Activated CD4-positive, alpha-beta T cell treated with anti-CD3 and anti-CD28 coated beads, Interleukin-2, amount 50 U/mL, for 1 hour (primary cell): ENCODE data around the gene CTTN.
"Not testable (repeated sequence)": the region's sequence is repeated elsewhere in the genome, so short reads cannot be mapped to it uniquely, and the experiment has no call there.

Experiments
- DNase-seq: peaks from one replicate; pipeline ENCODE4 v3.0.0-alpha.2; 2020

CTTN gene

DNA sequence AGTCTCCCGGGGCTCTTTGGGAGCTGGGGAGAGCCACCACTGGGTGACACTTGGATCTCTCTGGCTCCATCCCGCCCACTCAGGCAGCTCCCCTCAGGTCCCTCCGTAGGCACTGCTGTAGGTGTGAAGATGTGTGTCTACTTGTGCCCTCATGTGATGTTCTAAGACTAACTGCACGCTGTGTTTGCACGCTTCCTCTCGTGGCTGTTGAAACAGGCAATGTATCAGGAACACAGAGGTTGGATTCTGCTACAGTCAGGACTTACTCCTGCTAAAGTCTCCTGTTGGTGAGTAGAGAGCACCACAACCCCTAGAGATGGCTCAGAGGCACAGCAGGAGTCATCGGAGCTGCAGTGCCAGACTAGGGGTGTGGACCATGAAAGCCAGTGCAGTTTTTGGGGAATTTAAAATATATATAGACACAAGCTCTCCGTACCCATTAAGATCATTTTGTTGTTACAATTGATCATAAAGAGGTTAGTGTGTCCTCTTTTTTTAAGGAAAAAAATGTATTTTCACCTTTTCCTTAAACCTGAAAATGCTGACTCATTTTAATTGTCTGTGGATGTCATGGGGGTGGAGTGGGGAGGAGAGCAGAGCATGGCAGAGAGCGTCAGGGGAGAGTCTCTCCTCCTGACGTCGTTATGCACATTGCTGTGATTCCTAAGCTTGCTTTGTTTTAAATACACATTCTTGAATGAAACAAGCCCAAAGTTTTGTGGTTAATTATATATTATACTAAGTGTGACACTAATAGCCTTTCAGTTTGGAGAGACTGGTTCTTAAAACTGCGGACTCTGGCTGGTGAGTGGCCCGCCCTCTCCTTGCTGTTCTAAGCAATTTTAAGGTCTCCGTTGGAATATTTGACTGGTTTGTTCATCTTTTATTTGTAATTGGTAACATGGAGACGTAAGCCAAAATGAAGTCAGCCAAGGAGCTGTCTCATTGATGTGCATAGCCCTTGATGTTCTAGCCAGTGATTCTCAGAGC lies 16.2 kb upstream of the CTTN start:
- DNase-seq, result no peak

DNA sequence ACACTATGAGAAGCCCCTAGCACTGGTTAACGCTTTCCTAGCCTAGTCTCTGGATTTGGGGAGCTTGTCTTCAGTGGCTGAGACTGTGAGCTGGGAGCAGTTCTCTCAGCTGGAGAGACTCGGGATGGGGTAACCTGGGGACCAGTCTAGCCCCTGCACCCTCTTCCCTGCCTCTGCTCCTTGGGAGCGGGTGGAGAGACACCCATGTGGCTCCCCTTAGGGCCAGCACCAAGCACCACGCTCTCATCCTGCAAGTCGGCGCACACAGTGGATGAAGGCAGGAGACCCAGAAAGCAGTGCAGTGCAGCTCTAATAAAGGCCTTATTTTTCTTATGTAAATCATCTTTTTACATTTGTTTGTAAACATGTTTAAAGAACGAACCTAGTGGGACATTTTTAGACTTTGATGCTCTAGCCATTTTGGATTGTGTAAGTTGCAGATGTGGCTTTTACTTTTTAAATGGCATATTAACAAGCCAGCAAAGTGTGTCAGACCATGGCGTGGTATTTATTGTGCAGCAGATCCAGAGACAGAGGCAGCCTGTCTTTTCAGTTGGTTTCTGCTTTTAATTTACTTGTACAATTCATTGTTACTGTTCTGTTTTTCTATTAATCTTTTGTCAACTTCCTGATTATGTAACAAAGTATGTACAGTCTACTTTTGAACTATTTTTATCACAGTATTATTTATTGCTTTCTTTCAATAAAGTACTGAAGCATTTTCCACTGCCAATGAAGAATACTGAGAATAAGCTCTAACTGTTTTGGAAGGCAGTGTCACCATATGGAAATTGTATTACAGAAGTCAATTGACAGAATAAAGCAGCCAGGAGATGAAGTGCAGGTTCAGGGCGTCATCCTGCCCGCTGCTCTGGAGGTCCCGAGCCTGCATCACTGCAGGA lies 14.4 kb upstream of the CTTN start:
- DNase-seq, result no peak

DNA sequence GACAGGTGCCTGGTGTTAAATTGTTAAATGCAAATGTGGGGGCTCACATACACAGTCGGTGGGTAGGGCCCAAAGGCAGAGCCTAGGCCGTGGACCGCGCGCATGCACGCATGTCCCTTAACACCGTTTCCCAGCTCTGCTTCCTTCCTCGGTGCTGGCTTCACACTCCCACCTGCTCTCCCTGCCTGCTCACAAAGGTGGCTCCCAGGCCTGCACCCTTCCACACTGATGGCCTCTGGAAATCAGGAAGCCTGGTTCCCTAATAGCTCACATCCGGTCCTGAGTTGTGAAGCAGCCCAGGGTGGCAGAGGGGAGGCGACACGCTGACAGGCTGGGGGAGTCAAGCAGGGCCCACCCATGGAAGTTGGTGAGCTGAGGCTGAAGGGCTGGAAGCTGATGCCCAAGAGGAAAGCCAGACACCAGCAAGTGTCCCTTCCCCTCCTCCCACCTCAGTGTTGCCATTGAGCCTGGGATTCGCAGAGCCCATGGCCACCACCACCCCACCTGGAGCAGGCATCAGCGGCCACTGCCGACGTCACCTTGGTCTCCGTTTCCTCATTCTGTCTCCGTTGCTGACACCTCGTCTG lies 13.7 kb upstream of the CTTN start:
- DNase-seq, result no peak

DNA sequence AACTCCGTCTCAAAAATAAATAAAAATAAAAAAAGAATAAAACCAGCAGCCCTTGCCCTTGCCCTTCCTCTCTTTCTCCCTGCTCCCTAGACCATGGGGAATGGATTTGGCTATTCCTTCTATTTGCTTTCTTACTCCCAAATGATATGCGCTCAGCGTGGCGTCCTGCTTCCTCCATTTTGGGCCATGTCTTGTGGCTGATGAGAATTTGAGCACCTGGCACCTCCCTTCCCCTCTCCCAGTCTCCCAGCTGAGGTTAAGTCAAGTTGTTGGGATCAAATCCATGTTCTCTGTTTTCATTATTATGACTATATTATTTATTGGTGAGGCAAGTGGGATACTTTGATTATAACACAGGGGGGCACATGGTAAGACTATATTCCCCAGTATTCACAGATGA lies 10.8 kb upstream of the CTTN start:
- no peak for DNase-seq

DNA sequence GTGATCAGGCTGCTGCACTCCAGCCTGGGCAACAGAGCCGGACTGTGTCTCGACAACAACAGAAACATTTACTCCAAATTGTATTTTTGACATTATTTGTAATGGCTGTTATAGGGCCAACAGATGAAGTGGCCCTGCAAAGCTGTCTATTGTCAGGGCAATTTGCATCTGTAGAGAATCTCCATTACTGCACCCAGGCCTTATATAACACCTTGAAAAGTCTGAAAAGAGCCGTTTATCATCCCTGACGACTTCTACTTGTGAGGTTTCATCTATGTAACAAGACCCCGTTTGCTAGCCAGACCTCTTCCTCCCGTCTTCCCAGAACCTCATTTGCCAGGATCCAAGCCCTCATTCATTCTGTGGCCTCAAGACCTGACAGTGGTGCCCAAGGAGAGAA lies 9.1 kb upstream of the CTTN start:
- no peak for DNase-seq

DNA sequence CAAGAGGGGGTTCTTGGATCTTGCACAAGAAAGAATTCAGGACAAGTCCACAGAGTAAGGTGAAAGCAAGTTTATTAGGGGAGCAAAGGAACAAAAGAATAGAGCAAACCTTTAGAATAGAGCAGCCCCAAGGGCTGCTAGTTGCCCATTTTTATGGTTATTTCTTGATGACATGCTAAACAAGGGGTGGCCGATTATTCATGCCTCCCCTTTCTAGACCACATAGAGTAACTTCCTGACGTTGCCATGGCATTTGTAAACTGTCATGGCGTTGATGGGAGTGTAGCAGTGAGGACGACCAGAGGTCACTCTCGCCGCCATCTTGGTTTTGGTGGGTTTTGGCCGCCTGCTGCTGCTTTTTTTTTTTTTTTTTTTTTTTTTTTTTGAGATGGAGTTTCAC lies 7.4 kb upstream of the CTTN start:
- DNase-seq, result not testable (repeated sequence)

DNA sequence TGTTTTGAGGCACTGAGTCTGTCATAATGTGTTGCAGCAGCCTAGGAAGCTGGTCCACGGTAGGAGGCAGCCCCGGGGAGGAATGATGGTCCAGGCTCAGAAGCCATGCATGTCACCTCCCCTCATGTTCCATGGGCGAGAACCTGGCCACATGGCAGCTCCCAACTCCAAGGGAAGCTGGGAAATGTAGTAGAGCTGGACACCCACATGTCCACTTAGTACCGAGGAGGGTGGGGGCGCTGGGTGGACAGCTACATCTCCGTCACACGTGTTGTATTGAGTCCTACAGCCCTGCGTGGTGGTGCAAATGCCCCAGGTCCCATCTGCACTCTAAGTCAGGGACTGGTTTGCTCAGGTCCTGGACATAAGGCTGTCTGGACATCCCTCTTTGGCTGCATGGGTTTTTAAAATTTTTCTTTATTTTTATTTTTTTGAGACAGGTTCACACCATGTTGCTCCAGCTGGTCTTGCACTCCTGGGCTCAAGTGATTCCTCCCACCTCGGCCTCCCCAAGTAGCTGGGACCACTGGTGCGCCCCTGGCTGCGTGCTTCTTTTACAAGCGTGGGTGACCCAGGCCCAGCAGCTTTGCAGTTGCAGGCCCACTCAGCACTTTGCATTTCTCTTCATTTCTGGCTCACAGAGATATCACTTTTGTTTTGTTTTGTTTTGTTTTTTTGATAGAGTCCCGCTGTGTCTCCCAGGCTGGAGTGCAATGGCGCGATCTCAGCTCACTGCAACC lies 3.9 kb upstream of the CTTN start:
- no peak for DNase-seq

DNA sequence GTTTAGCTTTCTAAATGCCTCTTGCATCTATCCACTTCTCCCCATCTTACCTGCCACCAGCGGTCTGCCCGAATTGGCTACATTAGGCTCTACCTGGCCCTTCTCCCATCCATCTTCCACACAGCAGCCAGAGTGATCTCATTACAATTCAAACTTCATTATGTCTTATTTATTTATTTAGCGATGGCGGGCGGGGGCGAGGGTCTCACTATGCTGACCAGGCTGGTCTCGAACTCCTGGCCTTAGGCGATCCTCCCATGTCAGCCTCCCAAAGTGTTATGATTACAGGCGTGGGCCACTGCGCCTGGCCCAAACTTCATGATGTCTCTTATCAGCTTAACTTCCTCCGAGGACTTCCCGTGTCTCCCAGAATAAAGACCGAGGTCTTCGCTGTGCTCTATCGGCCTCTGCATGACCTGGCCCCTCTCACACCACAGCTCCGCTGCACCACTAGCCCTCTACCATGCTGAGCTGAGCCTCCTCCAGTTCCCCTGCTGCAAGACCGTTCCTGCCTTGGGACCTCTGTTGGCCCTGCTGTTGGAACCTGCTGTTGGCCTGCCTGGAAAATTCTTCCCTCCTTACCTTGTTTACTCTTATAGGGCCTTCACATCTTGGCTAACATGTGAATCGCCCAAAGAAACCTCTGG lies 870 bp upstream of the CTTN start:
- DNase-seq, result no peak

DNA sequence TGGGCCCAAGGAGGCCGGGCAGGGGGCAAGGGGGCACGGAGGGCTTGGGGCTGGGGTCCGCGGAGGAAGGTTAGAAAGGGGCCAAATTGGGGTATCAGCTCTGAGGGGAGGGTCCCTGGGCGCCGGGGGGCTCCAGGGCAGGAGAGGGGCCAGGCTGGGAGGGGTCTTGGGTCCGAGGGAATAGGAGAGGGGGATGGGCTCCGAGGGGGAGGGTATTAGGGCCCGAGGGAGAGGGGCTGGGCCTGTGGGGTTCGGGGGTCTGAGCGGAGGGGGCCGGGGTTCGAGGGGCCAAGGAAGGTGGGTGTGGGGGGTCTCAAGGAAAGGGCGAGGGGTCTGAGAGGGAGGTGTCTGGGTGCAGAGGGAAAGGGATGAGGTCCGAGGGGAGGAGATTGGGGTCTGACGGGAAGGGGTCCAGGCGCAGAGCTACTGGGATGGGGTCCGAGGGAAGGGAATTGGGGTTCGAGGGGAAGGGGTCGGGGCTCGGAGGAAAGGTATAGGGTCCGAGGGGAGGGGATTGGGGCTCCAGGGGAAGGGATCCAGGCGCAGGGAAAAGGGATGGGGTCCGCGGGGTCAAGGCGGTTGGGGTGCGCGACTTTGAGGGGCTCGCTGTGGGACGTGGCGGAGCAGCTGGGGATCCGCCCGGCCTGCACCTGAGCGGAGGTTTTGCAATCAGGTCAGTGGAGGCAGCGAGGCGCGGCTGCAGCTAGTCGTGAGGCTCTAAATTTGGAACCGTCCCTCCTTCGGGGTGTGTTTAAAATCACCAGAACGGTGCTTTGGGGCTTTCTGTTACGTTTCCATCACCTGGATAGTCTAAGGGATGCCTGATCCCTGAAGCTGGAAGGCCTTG lies 728 bp downstream of the CTTN start:
- no peak for DNase-seq

DNA sequence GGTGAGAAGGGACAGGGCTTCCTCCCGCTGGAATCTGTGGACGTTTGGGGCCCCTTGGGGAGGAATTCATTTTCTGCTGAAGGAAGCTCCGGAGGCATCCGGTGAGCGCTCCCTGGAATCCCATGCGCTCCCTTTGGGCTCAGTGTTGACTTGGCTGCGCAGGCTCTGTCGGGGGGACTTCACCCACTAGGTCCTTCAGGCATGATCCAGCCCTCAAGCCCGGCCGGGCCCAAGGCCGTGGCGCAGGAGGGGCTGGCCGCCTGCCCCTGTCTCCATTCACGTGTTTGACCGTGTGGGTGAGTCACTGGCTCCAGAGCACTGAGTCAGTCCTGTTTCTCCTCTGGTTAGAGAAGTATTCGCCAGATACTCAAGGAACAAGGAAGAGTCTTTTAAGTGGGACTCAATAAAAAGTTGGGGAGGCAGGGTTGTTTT lies 1.4 kb downstream of the CTTN start:
- DNase-seq, result no peak

DNA sequence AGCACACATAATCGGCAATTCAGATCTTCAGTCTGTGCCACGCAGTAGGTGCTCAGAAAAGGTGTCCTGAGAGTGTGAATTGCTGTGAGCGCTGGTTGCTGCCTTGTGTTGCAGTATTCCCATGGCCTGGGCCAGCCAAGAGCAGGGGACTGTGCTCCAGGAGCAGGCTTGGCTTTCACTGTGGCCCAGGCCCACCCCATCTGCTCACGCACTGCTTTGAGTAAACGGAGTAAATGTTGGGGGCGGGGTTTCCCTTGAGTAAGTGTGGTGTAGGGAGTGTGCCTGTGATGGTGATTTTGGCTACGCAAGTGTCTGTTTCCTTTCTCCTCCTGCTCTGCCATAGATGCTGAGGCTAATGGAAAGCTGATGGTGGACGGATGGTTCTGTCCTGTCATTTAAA lies 2.3 kb downstream of the CTTN start:
- no peak for DNase-seq

DNA sequence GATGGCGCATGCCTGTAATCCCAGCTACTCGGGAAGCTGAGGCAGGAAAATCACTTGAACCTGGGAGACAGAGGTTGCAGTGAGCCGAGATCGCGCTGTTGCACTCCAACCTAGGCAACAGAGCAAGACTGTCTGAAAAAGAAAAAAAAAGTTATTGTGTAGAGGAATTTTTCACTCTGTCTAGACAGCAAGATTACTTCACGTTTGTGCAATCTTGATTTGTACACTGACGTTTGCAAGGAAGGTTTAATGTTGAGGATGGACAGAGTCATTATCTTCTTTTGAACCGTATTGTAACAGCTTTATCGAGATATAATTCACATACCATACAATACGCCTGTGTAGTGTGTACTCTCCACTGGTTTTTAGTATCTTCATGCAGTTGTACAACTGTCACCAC lies 3.7 kb downstream of the CTTN start:
- DNase-seq, result no peak

DNA sequence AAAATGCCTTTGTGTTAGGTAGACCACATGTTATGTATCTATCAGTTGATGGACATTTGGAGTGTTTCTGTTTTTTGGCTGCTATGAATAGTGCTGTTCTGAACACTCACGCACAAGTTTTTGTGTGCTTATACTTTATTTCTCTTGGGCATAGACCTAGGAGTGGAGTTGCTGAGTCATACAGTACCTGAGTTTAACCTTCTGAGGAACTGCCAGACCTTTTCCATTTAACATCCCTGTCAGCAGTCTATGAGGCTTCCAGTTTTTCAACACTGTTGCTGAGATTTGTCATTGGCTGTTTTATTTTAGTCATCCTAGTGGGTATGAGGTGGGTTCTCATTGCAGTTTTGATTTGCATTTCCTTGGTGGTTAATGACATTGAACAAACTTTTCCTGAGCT lies 4.4 kb downstream of the CTTN start:
- DNase-seq, result no peak

DNA sequence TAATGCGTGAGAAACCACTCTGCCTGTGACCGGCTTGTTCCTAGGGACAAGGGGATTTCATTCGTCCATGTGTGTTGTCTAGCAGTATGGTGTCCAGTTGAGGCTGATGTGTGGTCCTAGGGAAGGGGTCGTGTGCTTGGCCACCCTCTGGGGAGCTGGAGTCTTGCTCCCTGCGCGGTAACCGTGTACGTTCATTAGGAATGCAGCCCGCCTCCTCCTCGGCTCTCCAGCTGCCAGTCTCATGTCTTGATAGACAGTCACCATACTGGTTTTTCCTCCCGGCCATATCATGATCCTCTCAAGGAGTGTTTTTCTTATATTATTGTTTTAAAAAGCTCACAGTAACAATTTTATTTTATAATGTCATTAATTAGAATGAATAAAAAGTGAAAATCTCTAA lies 5.9 kb downstream of the CTTN start:
- DNase-seq, result no peak

DNA sequence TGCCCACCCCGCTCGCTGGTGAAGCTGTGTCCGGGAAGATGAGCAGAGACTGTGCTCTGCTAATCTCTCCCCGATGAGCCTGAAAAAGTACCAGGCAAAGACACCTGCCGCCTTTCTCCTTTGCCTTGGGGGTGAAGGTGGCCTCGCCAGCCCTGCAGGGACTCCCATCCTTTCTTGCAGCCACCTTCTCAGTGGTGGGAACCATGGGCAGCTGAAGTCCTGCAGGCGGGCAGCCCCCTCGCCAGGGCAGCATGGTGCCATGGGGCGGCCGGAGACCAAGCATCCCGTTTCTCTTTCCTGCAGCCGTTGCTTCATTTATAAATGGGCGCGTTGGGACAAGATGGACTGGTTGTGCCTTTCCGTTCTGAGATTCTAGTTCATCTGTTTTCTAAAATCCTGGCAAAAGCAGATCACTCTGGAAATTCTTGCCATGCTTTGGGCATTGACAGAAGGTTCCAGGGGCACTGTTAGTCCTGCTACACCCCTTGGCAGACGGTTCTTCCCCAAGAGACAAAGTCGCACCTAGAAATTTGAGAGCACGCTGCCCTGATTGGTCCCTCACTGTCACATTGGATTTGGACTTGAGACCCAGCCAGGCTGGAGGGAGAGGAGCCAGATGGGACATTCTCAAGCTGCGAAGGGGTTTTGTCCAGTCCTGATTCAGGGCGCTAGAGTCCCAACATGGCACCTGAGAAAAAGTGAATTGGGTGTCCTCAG lies 7.5 kb downstream of the CTTN start:
- no peak for DNase-seq

DNA sequence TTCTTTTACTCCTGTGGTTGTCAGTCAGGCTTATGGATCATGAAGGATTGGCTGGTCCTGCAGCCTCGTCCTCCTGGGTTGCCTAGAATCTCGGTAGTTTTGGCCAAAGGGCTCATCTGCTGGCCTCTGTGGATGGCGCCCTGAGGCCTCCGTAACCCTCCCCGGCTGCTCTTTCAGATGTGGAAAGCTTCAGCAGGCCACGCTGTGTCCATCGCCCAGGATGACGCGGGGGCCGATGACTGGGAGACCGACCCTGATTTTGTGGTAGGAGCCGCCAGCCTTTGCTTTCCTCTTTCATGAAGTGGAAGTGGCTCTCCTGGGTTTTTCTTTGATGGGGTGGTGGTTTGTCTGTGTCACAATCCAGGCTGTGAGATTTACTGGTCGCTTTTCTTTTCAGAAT lies 8.8 kb downstream of the CTTN start:
- no peak for DNase-seq

DNA sequence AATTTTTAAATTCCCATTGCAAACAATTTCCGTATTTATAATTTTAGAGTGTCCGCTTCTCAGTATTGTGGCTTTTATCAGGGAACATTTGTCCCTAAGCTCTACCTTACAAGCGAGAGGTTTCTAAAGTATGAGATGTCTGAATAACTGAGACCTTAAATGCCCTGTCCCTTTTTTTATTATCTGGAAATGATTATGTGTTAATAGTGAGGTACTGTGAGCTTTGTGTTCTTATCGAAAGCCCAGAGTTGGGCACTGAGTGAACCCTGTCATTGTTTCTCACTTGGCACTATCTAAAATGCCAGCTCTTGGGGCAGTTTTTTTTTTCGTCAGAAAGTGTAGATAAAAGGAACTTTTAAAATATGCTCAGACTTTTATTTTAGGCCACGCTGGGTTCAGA lies 9.5 kb downstream of the CTTN start:
- no peak for DNase-seq

DNA sequence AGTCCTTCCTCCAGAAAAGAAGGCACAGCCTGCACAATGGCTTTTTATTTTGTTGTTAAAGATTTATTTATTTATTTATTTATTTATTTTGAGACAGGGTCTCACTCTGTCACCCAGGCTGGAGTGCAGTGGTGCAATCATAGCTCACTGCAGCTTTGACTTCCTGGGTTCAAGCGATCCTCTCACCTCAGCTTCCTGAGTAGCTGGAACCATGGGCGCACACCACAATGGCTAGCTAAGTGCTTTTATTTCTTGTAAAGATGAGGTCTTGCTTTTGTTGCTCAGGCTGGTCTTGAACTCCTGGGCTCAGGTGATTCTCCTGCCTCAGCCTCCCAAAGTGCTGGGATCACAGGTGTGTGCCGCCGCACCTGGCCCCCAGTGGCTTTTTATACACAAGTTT lies 10.0 kb downstream of the CTTN start:
- DNase-seq, result not testable (repeated sequence)

DNA sequence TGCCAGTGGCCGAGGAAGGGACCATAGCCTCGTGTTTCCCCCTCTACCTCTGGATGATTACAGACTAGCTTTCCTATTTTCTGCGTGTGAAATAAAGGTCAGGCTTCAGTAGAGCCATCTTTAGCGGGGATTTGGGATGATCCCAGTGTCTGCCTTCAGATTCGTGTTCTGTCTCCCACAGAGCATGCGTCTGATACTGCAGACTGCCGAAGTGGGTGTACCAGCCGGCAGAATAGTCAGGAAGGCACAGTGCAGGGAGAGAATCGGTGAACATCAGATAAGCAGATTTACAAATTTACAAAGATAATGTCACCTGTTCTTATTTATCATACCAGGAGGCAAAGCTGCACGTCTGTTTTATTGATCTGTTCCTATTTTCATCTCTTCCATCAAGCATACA lies 11.1 kb downstream of the CTTN start:
- DNase-seq, result no peak

DNA sequence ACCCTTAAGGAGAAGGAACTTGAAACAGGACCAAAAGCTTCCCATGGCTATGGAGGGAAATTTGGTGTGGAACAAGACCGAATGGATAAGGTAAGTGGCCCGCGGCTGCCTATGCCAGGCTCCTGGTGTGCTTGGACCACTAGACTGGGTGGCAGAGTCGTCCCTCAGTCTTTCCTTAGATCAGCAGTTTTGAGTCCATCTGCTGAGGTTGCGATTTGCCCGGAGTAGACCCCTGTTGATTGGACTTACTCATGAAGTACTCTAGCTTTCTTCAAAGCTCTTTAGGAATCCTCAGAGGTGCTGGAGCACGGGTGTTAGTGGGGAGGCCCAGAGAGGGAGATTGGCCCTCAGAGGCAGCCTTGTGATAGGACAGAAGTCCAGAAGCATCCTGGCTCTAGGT lies 11.5 kb downstream of the CTTN start:
- no peak for DNase-seq
